ENCODE data around the gene FDCSP.
"Not testable (repeated sequence)": the region's sequence is repeated elsewhere in the genome, so short reads cannot be mapped to it uniquely, and the experiment has no call there.

FDCSP gene

GRCh38 chr4:70225824-70226223 lies at the start of gene FDCSP:
Gene FDCSP, plus strand, starts transcription at chr4:70226124. Its CDS starts 5,071 bp downstream, at chr4:70231195.
- no peak for DNase-seq

- no peak for DNase-seq
These were observed 48.8 kb upstream of the FDCSP start for GRCh38 chr4:70177090-70177489.

- DNase-seq, result no peak
These were observed 47.8 kb upstream of the FDCSP start for GRCh38 chr4:70178075-70178660.

- DNase-seq, result no peak
These were observed 46.1 kb upstream of the FDCSP start for GRCh38 chr4:70179811-70180210.

- no peak for DNase-seq
These were observed 44.1 kb upstream of the FDCSP start for GRCh38 chr4:70181864-70182263.

- DNase-seq, result no peak
These were observed 43.3 kb upstream of the FDCSP start for GRCh38 chr4:70182517-70183167.

- peak; percentile 24 for DNase-seq
These were observed 42.6 kb upstream of the FDCSP start for GRCh38 chr4:70183168-70183939.

- DNase-seq, result no peak
These were observed 42.0 kb upstream of the FDCSP start for GRCh38 chr4:70183940-70184246.

- no peak for DNase-seq
These were observed 38.7 kb upstream of the FDCSP start for GRCh38 chr4:70187216-70187615.

GRCh38 chr4:70190579-70190978 lies 35.3 kb upstream of the FDCSP start:
- DNase-seq, result no peak

- DNase-seq, result no peak
These were observed 34.3 kb upstream of the FDCSP start for GRCh38 chr4:70191647-70192046.

GRCh38 chr4:70192895-70193294 lies 33.0 kb upstream of the FDCSP start:
- no peak for DNase-seq

GRCh38 chr4:70195425-70195824 lies 30.5 kb upstream of the FDCSP start, which contains the start of gene ODAM:
Gene ODAM, plus strand, starts transcription at chr4:70195725. Its CDS starts 819 bp downstream, at chr4:70196544.
- DNase-seq, result no peak

GRCh38 chr4:70196857-70197256 lies 29.1 kb upstream of the FDCSP start:
- DNase-seq, result no peak

- DNase-seq, result no peak
These were observed 28.1 kb upstream of the FDCSP start for GRCh38 chr4:70197842-70198241.

- no peak for DNase-seq
These were observed 22.3 kb upstream of the FDCSP start for GRCh38 chr4:70203601-70204000.

- DNase-seq, result not testable (repeated sequence)
These were observed 13.2 kb upstream of the FDCSP start for GRCh38 chr4:70212752-70213151.

- not testable (repeated sequence) for DNase-seq
These were observed 9.8 kb upstream of the FDCSP start for GRCh38 chr4:70216109-70216508.

GRCh38 chr4:70216550-70216949 lies 9.4 kb upstream of the FDCSP start:
- DNase-seq, result not testable (repeated sequence)

GRCh38 chr4:70221389-70221788 lies 4.5 kb upstream of the FDCSP start:
- not testable (repeated sequence) for DNase-seq

- not testable (repeated sequence) for DNase-seq
These were observed 4.1 kb upstream of the FDCSP start for GRCh38 chr4:70221818-70222217.

GRCh38 chr4:70236125-70236524 lies 10.2 kb downstream of the FDCSP start:
- DNase-seq, result no peak

- no peak for DNase-seq
These were observed 13.4 kb downstream of the FDCSP start for GRCh38 chr4:70239131-70239883.
